Neural progenitor cell (in vitro differentiated cells): ENCODE measurements around the gene SMARCAD1. TPM values are rescaled to one million over a fixed set of nuclear protein-coding genes. Genes with fewer than 3 reads are reported as not detected.
A peak's percentile ranks its signal among the peaks of the same experiment; 100 is the strongest.

Experiments
- DNase-seq: peaks from one replicate; pipeline ENCODE4 v3.0.0-alpha.2; 2016; ENCODE audit warnings: low spot score
- H2AFZ ChIP-seq: fragments of 200-600 bp; sonication (generic); replicated peaks from 2 replicates; pipeline ENCODE4 v1.6.1; 2016; ENCODE audit warnings: antibody characterized with exemption
- H3F3A ChIP-seq: fragments of 200-600 bp; sonication (generic); 2 replicates; pipeline ENCODE4 v1.6.1; 2016; ENCODE audit warnings: antibody characterized with exemption, low read depth
- H3K27ac ChIP-seq: fragments of 200-600 bp; sonication (generic); 2 replicates; pipeline ENCODE4 v1.5.1; 2016; ENCODE audit warnings: mild to moderate bottlenecking
- H3K27me3 ChIP-seq: fragments of 200-600 bp; sonication (generic); 2 replicates; pipeline ENCODE4 v1.6.1; 2016; ENCODE audit warnings: mild to moderate bottlenecking, moderate library complexity
- H3K36me3 ChIP-seq: fragments of 200-600 bp; sonication (generic); 2 replicates; pipeline ENCODE4 v1.5.1; 2016
- H3K4me1 ChIP-seq: fragments of 200-600 bp; sonication (generic); 2 replicates; pipeline ENCODE4 v1.6.1; 2016; ENCODE audit warnings: mixed run types
- H3K4me2 ChIP-seq: fragments of 200-600 bp; sonication (generic); 2 replicates; pipeline ENCODE4 v1.6.1; 2016
- H3K4me3 ChIP-seq: fragments of 200-600 bp; sonication (generic); 2 replicates; pipeline ENCODE4 v1.5.1; 2016
- H3K79me2 ChIP-seq: fragments of 200-600 bp; sonication (generic); 2 replicates; pipeline ENCODE4 v1.6.1; 2016; ENCODE audit warnings: low read depth
- H3K9ac ChIP-seq: fragments of 200-600 bp; sonication (generic); 2 replicates; pipeline ENCODE4 v1.6.1; 2016
- H3K9me3 ChIP-seq: fragments of 200-600 bp; sonication (generic); 2 replicates; pipeline ENCODE4 v1.5.1; 2016; ENCODE audit warnings: low read depth
- H4K20me1 ChIP-seq: fragments of 200-600 bp; sonication (generic); 2 replicates; pipeline ENCODE4 v1.6.1; 2016; ENCODE audit warnings: low read depth
- H3K27ac Mint-ChIP-seq: 3 replicates; pipeline ENCODE4 v1.8.0; 2021; ENCODE audit warnings: mixed read lengths
- H3K27me3 Mint-ChIP-seq: 2 replicates; pipeline ENCODE4 v1.8.0; 2022; ENCODE audit warnings: low read depth, mild to moderate bottlenecking, inconsistent platforms, moderate library complexity, mixed read lengths; ENCODE audit not compliant: insufficient read depth
- H3K36me3 Mint-ChIP-seq: 3 replicates; pipeline ENCODE4 v1.8.0; 2021; ENCODE audit warnings: mixed read lengths
- H3K4me1 Mint-ChIP-seq: 3 replicates; pipeline ENCODE4 v1.8.0; 2021; ENCODE audit warnings: mixed read lengths
- H3K4me3 Mint-ChIP-seq: 3 replicates; pipeline ENCODE4 v1.8.0; 2021; ENCODE audit warnings: mild to moderate bottlenecking, moderate library complexity, mixed read lengths
- H3K9me3 Mint-ChIP-seq: 3 replicates; pipeline ENCODE4 v1.8.0; 2020; ENCODE audit warnings: mixed read lengths
- EZH2 ChIP-seq: fragments of 200-600 bp; sonication (generic); IDR thresholded peaks from 2 replicates; pipeline ENCODE4 v1.6.1; 2017; ENCODE audit warnings: antibody characterized with exemption, mild to moderate bottlenecking, moderate library complexity
- EZH2phosphoT487 ChIP-seq: fragments of 200-600 bp; sonication (generic); IDR thresholded peaks from 2 replicates; pipeline ENCODE4 v1.6.1; 2017; ENCODE audit warnings: antibody characterized with exemption
- total RNA-seq: library from RNA; depleted of rRNA; stranded (reverse); fragments of >200 nt; gene quantifications from 2 replicates; pipeline ENCODE4 v1.2.3, GENCODE V29; 2015; ENCODE audit warnings: low replicate concordance
- TF ChIP-seq, protein P1 (sequence below): fragments of 200-600 bp; sonication (generic); IDR thresholded peaks from 2 replicates; pipeline ENCODE4 v1.5.1; 2017; ENCODE audit warnings: antibody characterized with exemption, mild to moderate bottlenecking

Gene SMARCAD1
- total RNA-seq, 1 donor from 2014 or later = 115 TPM

GRCh38 chr4:94329933-94330332, 122.3 kb downstream of the SMARCAD1 start:
- Mint-ChIP-seq H3K4me3 (no peak overlapping the region), H3K36me3 (peaks cover 2% of the 10 kb centered on the region), H3K27me3 (peaks cover 3% of the 10 kb centered on the region), H3K4me1 (peaks cover 3% of the 10 kb centered on the region), H3K27ac (no peak overlapping the region), H3K9me3 (peaks cover 23% of the 10 kb centered on the region)
- Histone ChIP-seq H3K79me2 (no peaks in the 10 kb centered on the region), H3K4me2 (no peak overlapping the region), H4K20me1 (no peaks in the 10 kb centered on the region), H3K27ac (no peak overlapping the region), H3K36me3 (no peaks in the 10 kb centered on the region), H3F3A (peaks cover 3% of the 10 kb centered on the region), H3K27me3 (no peaks in the 10 kb centered on the region), H3K9me3 (peaks cover 12% of the 10 kb centered on the region), H3K4me3 (no peak overlapping the region), H2AFZ (no peak overlapping the region), H3K9ac (no peak overlapping the region), H3K4me1 (peaks cover 13% of the 10 kb centered on the region)
- no peak for DNase-seq
- TF ChIP-seq EZH2phosphoT487 (no peak), EZH2 (no peak)
- TF ChIP-seq, protein P1, sequence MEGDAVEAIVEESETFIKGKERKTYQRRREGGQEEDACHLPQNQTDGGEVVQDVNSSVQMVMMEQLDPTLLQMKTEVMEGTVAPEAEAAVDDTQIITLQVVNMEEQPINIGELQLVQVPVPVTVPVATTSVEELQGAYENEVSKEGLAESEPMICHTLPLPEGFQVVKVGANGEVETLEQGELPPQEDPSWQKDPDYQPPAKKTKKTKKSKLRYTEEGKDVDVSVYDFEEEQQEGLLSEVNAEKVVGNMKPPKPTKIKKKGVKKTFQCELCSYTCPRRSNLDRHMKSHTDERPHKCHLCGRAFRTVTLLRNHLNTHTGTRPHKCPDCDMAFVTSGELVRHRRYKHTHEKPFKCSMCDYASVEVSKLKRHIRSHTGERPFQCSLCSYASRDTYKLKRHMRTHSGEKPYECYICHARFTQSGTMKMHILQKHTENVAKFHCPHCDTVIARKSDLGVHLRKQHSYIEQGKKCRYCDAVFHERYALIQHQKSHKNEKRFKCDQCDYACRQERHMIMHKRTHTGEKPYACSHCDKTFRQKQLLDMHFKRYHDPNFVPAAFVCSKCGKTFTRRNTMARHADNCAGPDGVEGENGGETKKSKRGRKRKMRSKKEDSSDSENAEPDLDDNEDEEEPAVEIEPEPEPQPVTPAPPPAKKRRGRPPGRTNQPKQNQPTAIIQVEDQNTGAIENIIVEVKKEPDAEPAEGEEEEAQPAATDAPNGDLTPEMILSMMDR = no peak

DNA sequence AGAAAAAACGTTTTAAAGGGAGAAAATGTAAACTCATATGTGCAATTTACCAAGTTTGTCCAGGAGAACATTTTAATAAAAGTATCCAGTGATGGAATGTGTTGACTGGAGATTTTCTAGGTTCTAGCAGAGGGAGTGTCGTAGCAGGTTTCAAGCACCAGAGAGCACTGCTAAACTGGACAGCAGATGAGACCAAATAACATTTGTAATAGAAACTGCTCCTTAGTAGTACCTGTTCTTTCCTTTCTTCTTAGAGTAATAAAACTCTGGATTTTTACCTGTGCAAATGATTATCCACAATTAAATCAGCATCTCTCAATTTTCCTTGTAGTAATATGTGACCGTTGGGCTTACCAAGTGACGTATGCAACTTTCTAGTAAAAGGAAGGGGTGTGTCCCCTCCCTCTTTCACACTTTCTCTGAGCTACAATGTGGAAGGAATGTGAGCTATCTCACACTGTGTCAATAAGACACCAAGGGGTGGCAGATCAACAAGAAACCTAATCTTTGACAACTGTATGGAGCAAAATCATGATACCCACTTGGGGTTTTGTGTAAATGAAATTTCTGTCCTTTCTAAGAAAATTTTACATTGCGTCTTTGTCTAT, 125.4 kb downstream of the SMARCAD1 start:
- Mint-ChIP-seq H3K4me3 (no peak overlapping the region), H3K4me1 (peaks cover 3% of the 10 kb centered on the region), H3K36me3 (no peaks in the 10 kb centered on the region), H3K9me3 (peaks cover 1% of the 10 kb centered on the region), H3K27ac (peak overlapping the region; percentile 2), H3K27me3 (peaks cover 3% of the 10 kb centered on the region)
- no peaks in the 10 kb centered on the region for H3F3A ChIP-seq
- DNase-seq = peak; percentile 71
- H4K20me1 ChIP-seq = no peaks in the 10 kb centered on the region
- peaks cover 13% of the 10 kb centered on the region for H3K4me1 ChIP-seq
- H3K36me3 ChIP-seq = no peaks in the 10 kb centered on the region
- no peak overlapping the region for H3K9ac ChIP-seq
- peak overlapping the region; percentile 49 for H3K4me2 ChIP-seq
- no peak overlapping the region for H3K27ac ChIP-seq
- TF ChIP-seq, protein P1 = peak; percentile 56
- TF ChIP-seq EZH2phosphoT487 (no peak), EZH2 (no peak)
- no peaks in the 10 kb centered on the region for H3K9me3 ChIP-seq
- peak overlapping the region; percentile 53 for H2AFZ ChIP-seq
- no peaks in the 10 kb centered on the region for H3K79me2 ChIP-seq
- H3K27me3 ChIP-seq = no peaks in the 10 kb centered on the region
- H3K4me3 ChIP-seq = no peak overlapping the region

DNA sequence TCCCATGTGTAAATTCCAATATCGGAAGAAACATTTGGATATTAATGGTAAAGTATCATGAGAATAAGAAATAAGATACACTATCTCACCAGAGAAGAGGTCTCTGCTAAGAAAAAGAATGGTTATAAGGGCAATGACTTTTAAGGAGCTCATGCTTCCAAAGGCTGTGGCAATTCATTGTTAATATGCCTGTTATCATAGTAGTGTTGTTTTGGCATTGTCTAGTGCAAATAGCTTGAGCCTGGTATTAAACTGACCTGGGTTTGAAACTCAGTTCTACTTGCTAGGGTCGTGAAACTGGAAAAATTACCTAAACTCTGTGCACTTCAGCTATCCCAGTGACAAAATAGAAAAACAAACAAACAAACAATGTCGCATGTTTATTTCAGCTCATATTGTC, 126.2 kb downstream of the SMARCAD1 start:
- Mint-ChIP-seq H3K4me1 (peaks cover 3% of the 10 kb centered on the region), H3K36me3 (no peaks in the 10 kb centered on the region), H3K4me3 (no peak overlapping the region), H3K27me3 (peaks cover 3% of the 10 kb centered on the region), H3K9me3 (no peaks in the 10 kb centered on the region), H3K27ac (no peak overlapping the region)
- TF ChIP-seq EZH2phosphoT487 (no peak), EZH2 (no peak)
- TF ChIP-seq, protein P1 = no peak
- peak overlapping the region; percentile 49 for H3K4me2 ChIP-seq
- no peak overlapping the region for H3K4me3 ChIP-seq
- no peak for DNase-seq
- no peaks in the 10 kb centered on the region for H3K27me3 ChIP-seq
- no peaks in the 10 kb centered on the region for H3K9me3 ChIP-seq
- H3K9ac ChIP-seq = no peak overlapping the region
- peaks cover 13% of the 10 kb centered on the region for H3K4me1 ChIP-seq
- H2AFZ ChIP-seq = no peak overlapping the region
- H4K20me1 ChIP-seq = no peaks in the 10 kb centered on the region
- H3K79me2 ChIP-seq = no peaks in the 10 kb centered on the region
- no peaks in the 10 kb centered on the region for H3K36me3 ChIP-seq
- no peaks in the 10 kb centered on the region for H3F3A ChIP-seq
- no peak overlapping the region for H3K27ac ChIP-seq
